DMS79 treated with DMSO at 0.1 percent for 48 hours (cell line): ENCODE results near the gene CLEC5A.
"Not testable (repeated sequence)": the region's sequence is repeated elsewhere in the genome, so short reads cannot be mapped to it uniquely, and the experiment has no call there.

Experiments
- DNase-seq: peaks from one replicate; lab custom pipeline; 2025; lab: John Stamatoyannopoulos, UW

The CLEC5A gene

DNA sequence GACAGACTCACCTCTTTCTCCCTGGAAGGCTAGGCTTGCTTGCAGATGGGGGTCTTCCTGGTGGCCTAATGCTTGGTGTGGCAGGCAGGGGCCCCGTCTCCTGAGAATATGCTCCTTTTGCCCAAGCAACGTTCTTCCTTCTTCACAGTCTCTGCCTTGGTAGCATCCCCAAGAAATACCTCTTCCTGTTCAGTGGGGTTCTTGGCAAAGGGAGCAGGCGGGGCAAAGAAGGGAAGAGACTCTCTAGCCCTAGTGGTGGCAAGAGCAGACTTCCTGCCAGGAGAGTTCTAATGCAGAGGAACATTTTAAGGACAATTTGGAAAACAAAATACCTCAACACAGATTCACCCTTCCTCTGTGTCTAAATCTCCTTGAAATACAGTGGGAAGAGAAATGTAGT lies at the start of gene CLEC5A:
Gene CLEC5A (minus strand): TSS at position 179 of the 400 bp plus-strand sequence. CDS start 682 bp downstream, outside the sequence.
- no peak for DNase-seq

DNA sequence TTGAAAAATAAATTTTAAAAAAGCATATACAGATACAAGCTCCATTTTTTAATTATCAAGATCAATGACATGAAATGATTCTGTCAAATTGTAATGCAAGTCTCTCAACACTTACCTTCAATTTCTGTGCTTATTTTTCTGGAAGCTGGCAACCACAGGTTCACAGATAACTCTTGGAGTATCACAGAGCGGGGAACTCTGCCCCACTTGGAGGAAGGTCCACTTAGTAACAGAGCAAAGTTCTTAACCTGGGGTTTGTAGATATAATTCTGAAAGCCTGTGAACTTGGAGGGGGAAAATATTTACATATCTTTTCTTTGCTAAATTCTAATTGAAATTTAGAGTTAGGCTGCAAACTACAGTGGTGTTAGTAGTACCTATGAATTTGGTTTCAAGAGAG lies 46.6 kb upstream of the CLEC5A start:
- no peak for DNase-seq

DNA sequence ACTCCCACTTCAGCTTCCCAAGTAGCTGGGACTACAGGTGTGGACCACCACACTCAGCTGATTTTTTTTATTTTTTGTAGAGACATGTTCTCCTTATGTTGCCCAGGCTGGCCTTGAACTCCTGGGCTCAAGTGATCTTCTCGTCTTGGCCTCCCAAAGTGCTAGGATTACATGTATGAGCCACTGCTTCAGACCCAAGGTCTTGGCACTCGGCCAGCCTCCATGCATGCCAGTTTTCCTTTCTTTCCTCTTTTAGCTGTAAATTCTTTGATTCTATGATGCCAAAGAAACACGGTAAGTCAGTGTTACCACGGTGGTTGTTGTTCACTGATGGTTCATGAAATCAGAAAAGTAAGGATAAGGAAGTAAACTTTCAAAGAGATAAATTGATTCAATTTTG lies 45.9 kb upstream of the CLEC5A start:
- no peak for DNase-seq

- no peak for DNase-seq
Observed at GRCh38 chr7:141992156-141992555, 45.4 kb upstream of the CLEC5A start.

- DNase-seq = no peak
Observed at GRCh38 chr7:141991140-141991539, 44.4 kb upstream of the CLEC5A start.

DNA sequence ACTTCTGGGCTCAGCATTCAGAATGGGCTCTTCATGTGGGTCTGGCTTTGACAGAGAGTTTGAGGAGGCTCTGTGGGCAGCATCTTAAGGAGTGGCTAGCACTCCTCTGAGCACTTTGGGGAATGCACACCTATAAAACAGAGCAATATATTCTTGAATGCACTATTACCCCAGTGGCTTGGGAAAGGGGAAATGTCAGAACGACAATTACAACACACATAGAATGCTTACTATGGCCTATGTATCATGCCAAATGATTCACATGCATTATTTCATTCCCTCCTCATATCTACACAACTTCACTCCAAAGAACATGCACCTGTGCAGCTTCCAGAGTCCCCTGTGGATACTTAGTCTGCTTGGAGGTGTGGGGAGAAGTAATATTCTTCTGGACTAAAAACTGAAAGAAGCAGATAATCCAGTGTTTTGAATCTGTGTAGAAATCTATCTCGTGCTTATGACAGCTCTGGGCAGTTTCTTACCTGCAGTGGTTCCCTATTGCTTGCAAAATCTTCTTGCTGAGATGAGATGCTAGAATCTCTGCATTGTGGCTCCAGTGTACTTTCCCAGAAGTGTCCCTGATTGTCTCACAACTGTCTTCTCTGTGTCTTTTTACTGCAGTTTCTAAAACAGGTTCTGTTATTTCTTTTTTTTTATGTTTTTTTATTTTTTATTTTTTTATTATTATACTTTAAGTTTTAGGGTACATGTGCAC lies 43.4 kb upstream of the CLEC5A start:
- no peak for DNase-seq

GRCh38 chr7:141987803-141988202 lies 41.0 kb upstream of the CLEC5A start:
- not testable (repeated sequence) for DNase-seq

GRCh38 chr7:141986923-141987322 lies 40.1 kb upstream of the CLEC5A start:
- DNase-seq = no peak

DNA sequence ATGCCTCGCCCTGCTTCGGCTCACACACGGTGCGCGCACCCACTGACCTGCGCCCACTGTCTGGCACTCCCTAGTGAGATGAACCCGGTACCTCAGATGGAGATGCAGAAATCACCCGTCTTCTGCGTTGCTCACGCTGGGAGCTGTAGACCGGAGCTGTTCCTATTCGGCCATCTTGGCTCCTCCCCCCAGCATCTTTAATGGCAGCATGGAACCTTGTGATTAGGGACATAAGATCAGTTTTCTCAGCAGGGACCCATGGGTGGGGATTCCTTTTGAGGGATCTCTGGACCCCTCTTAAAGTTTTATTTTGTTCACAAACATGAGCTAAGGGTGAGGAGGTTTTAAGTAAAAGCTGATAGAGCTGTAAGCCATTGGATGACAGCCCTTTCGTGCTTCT lies 39.2 kb upstream of the CLEC5A start:
- not testable (repeated sequence) for DNase-seq

- DNase-seq = no peak
Observed at GRCh38 chr7:141979568-141979967, 32.8 kb upstream of the CLEC5A start.

DNA sequence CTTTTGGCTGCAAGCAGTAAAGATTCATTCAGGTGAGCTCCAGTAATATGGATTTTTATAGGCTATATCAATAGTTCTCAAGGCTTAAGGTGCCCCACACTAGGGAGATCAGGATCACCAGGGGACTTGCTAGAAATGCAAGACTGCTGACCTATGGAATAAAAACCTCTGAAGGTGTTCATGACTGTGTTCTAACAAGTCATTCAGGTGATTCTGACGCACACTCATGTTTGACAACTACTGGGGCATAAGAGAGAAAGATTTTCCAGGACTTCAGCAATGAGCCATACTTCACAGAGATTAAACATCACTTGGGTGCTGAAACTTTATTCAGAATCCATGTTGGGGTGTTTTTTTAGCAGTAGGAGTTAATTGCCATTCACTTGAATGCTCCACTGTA lies 31.6 kb upstream of the CLEC5A start:
- DNase-seq = no peak

- DNase-seq = no peak
Observed at GRCh38 chr7:141976524-141977245, 29.9 kb upstream of the CLEC5A start.

GRCh38 chr7:141975806-141976523 lies 29.2 kb upstream of the CLEC5A start:
- peak; percentile 30 for DNase-seq

DNA sequence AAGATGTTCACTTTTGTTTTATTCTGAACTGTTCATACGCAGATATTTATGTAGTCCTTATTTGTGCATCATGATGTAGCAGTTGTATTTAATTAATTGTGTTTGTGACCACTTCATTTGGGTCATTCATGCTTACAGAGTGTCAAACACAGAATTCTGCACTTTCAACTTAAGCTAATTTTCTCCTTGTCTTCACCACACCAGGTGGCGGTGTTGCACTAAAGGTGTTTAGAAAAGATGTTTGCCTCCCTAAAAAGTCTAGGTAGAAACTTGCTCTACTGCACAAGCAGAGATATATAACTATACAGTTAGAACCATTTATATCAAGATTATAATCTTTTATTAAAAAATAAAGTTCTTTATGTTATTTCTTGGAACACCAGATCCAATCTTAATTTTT lies 28.1 kb upstream of the CLEC5A start:
- DNase-seq = no peak

DNA sequence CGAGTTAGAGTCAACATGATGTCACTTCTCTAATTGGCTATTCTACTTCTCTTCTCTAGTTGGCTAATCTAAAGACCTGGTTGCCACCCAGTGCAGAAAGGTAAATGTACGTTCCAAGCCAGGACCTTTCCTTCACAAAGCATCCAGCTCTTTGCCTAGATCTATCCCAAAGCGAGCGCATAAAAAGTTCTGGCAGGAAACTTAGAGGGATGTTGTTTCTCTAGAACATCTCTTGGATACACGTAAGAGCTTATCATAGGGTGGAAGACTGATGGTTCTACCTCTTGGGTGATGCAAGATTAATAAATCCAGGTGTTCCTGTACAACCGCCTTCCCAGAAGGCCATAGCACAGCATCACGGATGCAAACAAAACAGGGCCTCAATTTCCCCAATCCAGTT lies 26.9 kb upstream of the CLEC5A start, which contains the start of gene TAS2R38:
Gene TAS2R38 (minus strand): TSS at position 101 of the 400 bp plus-strand sequence. CDS start 84 bp downstream, at position 17.
- DNase-seq = no peak

- DNase-seq = no peak
Observed at GRCh38 chr7:141960687-141961422, 14.1 kb upstream of the CLEC5A start.

GRCh38 chr7:141956084-141956483 lies 9.3 kb upstream of the CLEC5A start:
- no peak for DNase-seq

GRCh38 chr7:141954334-141954733 lies 7.6 kb upstream of the CLEC5A start:
- DNase-seq = no peak

- DNase-seq = no peak
Observed at GRCh38 chr7:141952461-141952860, 5.7 kb upstream of the CLEC5A start.

- no peak for DNase-seq
Observed at GRCh38 chr7:141950806-141951205, 4.0 kb upstream of the CLEC5A start.

DNA sequence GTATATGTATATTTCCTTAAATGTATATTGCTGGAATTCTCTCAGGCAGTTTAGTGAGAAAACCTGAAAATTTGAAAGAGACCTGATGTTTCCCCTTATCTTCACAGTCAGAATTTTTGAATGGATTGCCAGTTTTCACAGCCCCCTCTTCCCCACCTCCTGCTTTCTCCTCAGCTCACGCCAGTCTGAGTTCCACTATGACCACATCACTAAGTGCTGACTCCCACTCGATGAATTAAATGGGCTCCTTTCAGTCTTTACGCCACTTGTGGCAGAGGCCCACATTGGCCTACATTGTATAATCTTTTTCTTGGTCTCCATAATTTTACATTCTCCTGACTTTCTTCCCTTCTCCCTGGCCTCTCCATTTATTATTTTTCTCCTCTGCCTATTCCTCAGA lies 3.1 kb upstream of the CLEC5A start:
- no peak for DNase-seq

GRCh38 chr7:141949451-141949850 lies 2.7 kb upstream of the CLEC5A start:
- DNase-seq = no peak
